IMR-90 (cell line): ENCODE data around the gene PSD. TPM values are rescaled to one million over a fixed set of nuclear protein-coding genes. Genes with fewer than 3 reads are reported as not detected.

Experiments
- ATAC-seq: fragments of 200-7000 bp; cut with Tn5 transposase; 2 replicates; pipeline ENCODE4 v1.9.1; 2020; ENCODE audit warnings: low read depth, mild to moderate bottlenecking, moderate library complexity
- BruUV-seq: library from RNA; stranded (reverse); fragments of 400-500 nt; replicated peaks from 2 replicates; lab custom pipeline; 2021; lab: Mats Ljungman, UMichigan
- CTCF ChIA-PET: fragments of 300-600 bp; formaldehyde crosslinking; extraction: SDS; loops from one replicate; lab custom pipeline; 2021; ENCODE audit warnings: antibody characterized with exemption; lab: Yijun Ruan, JAX
- POLR2A ChIA-PET: fragments of 300-600 bp; sonication (Branson Sonifier 250); formaldehyde crosslinking; loops from one replicate; lab custom pipeline; 2022; ENCODE audit warnings: antibody characterized with exemption; ENCODE audit not compliant: unreplicated experiment; lab: Charles Lee
- DNase-seq: peaks from one replicate; pipeline ENCODE4 v3.0.0; 2013
- H2AFZ ChIP-seq: replicated peaks from 2 replicates; pipeline ENCODE3; 2013; ENCODE audit warnings: low read length, mild to moderate bottlenecking; ENCODE audit not compliant: poor library complexity
- H2AK5ac ChIP-seq: 2 replicates; pipeline ENCODE4 v1.6.1; 2013; ENCODE audit warnings: low read depth, low read length, inconsistent platforms
- H2AK9ac ChIP-seq: replicated peaks from 2 replicates; pipeline ENCODE3; 2013; ENCODE audit warnings: mild to moderate bottlenecking, low read depth, low read length, moderate library complexity; ENCODE audit not compliant: poor library complexity
- H2BK120ac ChIP-seq: 2 replicates; pipeline ENCODE4 v1.6.1; 2013; ENCODE audit warnings: low read depth, low read length, inconsistent platforms
- H2BK15ac ChIP-seq: 3 replicates; pipeline ENCODE4 v1.6.1; 2013; ENCODE audit warnings: low read depth, low read length, inconsistent platforms
- H2BK20ac ChIP-seq: 2 replicates; pipeline ENCODE4 v1.6.1; 2013; ENCODE audit warnings: low read depth, mild to moderate bottlenecking, inconsistent platforms, low read length, moderate library complexity
- H2BK5ac ChIP-seq: 2 replicates; pipeline ENCODE4 v1.6.1; 2013; ENCODE audit warnings: mild to moderate bottlenecking, low read depth, low read length, inconsistent platforms; ENCODE audit not compliant: poor library complexity, severe bottlenecking
- H3K14ac ChIP-seq: replicated peaks from 2 replicates; pipeline ENCODE4 v1.6.1; 2013; ENCODE audit warnings: low read depth, low read length, inconsistent platforms
- H3K18ac ChIP-seq: 2 replicates; pipeline ENCODE4 v1.6.1; 2013; ENCODE audit warnings: low read depth, low read length, control low read depth
- H3K23ac ChIP-seq: 2 replicates; pipeline ENCODE4 v1.6.1; 2013; ENCODE audit warnings: low read depth, low read length, inconsistent platforms
- H3K27ac ChIP-seq: 2 replicates; pipeline ENCODE4 v1.5.1; 2013; ENCODE audit warnings: mild to moderate bottlenecking, control low read depth, low read length; ENCODE audit not compliant: insufficient read depth
- H3K27me3 ChIP-seq: 2 replicates; pipeline ENCODE4 v1.6.1; 2013; ENCODE audit warnings: low read length; ENCODE audit not compliant: control insufficient read depth, insufficient read depth
- H3K36me3 ChIP-seq: 2 replicates; pipeline ENCODE4 v1.6.1; 2013; ENCODE audit warnings: low read length, mixed read lengths; ENCODE audit not compliant: control insufficient read depth, insufficient read depth
- H3K4ac ChIP-seq: 2 replicates; pipeline ENCODE4 v1.6.1; 2013; ENCODE audit warnings: low read depth, low read length, inconsistent platforms
- H3K4me1 ChIP-seq: 2 replicates; pipeline ENCODE4 v1.6.1; 2013; ENCODE audit warnings: low read length, mixed read lengths; ENCODE audit not compliant: control insufficient read depth, insufficient read depth
- H3K4me2 ChIP-seq: 2 replicates; pipeline ENCODE4 v1.6.1; 2013; ENCODE audit warnings: low read depth, mild to moderate bottlenecking, control low read depth, low read length, moderate library complexity
- H3K4me3 ChIP-seq: 2 replicates; pipeline ENCODE4 v1.5.1; 2013; ENCODE audit warnings: low read depth, mild to moderate bottlenecking, control low read depth, low read length, moderate library complexity; ENCODE audit not compliant: insufficient read depth
- H3K56ac ChIP-seq: 2 replicates; pipeline ENCODE4 v1.6.1; 2013; ENCODE audit warnings: low read length, inconsistent platforms; ENCODE audit not compliant: insufficient read depth; ENCODE audit errors: extremely low read depth
- H3K79me1 ChIP-seq, 2 experiments: 2 replicates each; pipeline ENCODE4 v1.6.1; 2013; ENCODE audit warnings: low read length in 2 of 2, inconsistent platforms in 1 of 2, low read depth in 1 of 2
- H3K9ac ChIP-seq: 2 replicates; pipeline ENCODE4 v1.6.1; 2013; ENCODE audit warnings: low read depth, low read length, control low read depth
- H3K9me1 ChIP-seq: 2 replicates; pipeline ENCODE4 v1.6.1; 2013; ENCODE audit warnings: low read length, inconsistent platforms; ENCODE audit not compliant: insufficient read depth
- H3K9me3 ChIP-seq: 2 replicates; pipeline ENCODE4 v1.6.1; 2013; ENCODE audit warnings: low read length; ENCODE audit not compliant: control insufficient read depth, insufficient read depth
- H4K20me1 ChIP-seq: 2 replicates; pipeline ENCODE4 v1.6.1; 2013; ENCODE audit warnings: low read length, inconsistent platforms; ENCODE audit not compliant: insufficient read depth
- H4K5ac ChIP-seq: 2 replicates; pipeline ENCODE4 v1.6.1; 2013; ENCODE audit warnings: mild to moderate bottlenecking, low read depth, low read length, control low read depth
- H4K8ac ChIP-seq, 2 experiments: 2 replicates each; pipeline ENCODE4 v1.6.1; 2013; ENCODE audit warnings: low read depth in 2 of 2, low read length in 2 of 2, control low read depth in 1 of 2, inconsistent platforms in 1 of 2
- H4K91ac ChIP-seq: 2 replicates; pipeline ENCODE4 v1.6.1; 2013; ENCODE audit warnings: low read depth, low read length, inconsistent platforms; ENCODE audit not compliant: insufficient read depth
- BHLHE40 ChIP-seq: fragments of 150-350 bp; IDR thresholded peaks from 2 replicates; pipeline ENCODE4 v1.6.1; 2016; ENCODE audit warnings: mild to moderate bottlenecking, low read depth, low read length
- CEBPB ChIP-seq: IDR thresholded peaks from 2 replicates; pipeline ENCODE4 v1.6.1; 2012; ENCODE audit warnings: low read depth, low read length, improper control_type of control experiment
- CHD1 ChIP-seq: IDR thresholded peaks from 2 replicates; pipeline ENCODE4 v1.6.1; 2012; ENCODE audit warnings: low read depth, low read length, improper control_type of control experiment
- ELK1 ChIP-seq: fragments of 150-350 bp; IDR thresholded peaks from 2 replicates; pipeline ENCODE4 v1.6.1; 2016; ENCODE audit warnings: low read depth, mild to moderate bottlenecking, low read length, moderate library complexity, borderline replicate concordance
- FOS ChIP-seq: fragments of 150-350 bp; IDR thresholded peaks from 2 replicates; pipeline ENCODE4 v1.6.1; 2016; ENCODE audit warnings: low read depth, low read length
- MAZ ChIP-seq: IDR thresholded peaks from 2 replicates; pipeline ENCODE4 v1.6.1; 2012; ENCODE audit warnings: low read depth, mild to moderate bottlenecking, low read length, improper control_type of control experiment, moderate library complexity, borderline replicate concordance
- MXI1 ChIP-seq: IDR thresholded peaks from 2 replicates; pipeline ENCODE4 v1.6.1; 2012; ENCODE audit warnings: low read depth, mild to moderate bottlenecking, low read length, moderate library complexity, borderline replicate concordance
- NFE2L2 ChIP-seq: fragments of 150-350 bp; IDR thresholded peaks from 2 replicates; pipeline ENCODE4 v1.6.1; 2016; ENCODE audit warnings: low read depth, mild to moderate bottlenecking, low read length
- POLR2A ChIP-seq: IDR thresholded peaks from 2 replicates; pipeline ENCODE4 v1.6.1; 2012; ENCODE audit warnings: mild to moderate bottlenecking, low read depth, low read length
- RAD21 ChIP-seq: IDR thresholded peaks from 2 replicates; pipeline ENCODE4 v1.6.1; 2012; ENCODE audit warnings: low read length, improper control_type of control experiment
- RFX5 ChIP-seq: IDR thresholded peaks from 2 replicates; pipeline ENCODE4 v1.8.0; 2012; ENCODE audit warnings: low read depth, mild to moderate bottlenecking, low read length, moderate library complexity
- USF2 ChIP-seq: fragments of 150-350 bp; IDR thresholded peaks from 2 replicates; pipeline ENCODE4 v1.6.1; 2017; ENCODE audit warnings: mild to moderate bottlenecking, antibody characterized with exemption, low read length, low read depth
- WGBS, 2 experiments: methylation state at CpG; one replicate each; pipeline versions ENCODE4 v1.1.5 to v1.1.7; 2013; ENCODE audit warnings: missing lambda C conversion rate in 2 of 2; ENCODE audit not compliant: insufficient read length in 1 of 2; ENCODE audit errors: extremely low coverage in 2 of 2; 5-methylcytosine and 5-hydroxymethylcytosine counted together
- dilution Hi-C: fragments of 300-500 bp; cut with HindIII; formaldehyde crosslinking; loops from one replicate; pipeline ENCODE4 v1.14.3; 2018; ENCODE audit warnings: low sequenced_read_pairs; ENCODE audit not compliant: unreplicated experiment
- in situ Hi-C: fragments of 300-500 bp; cut with MboI; formaldehyde crosslinking; loops from 3 replicates; pipeline ENCODE4 v1.14.3; 2019; ENCODE audit warnings: low sequenced_read_pairs, inconsistent platforms, mixed read lengths
- intact Hi-C: fragments of 100-400 bp; cut with micrococcal nuclease; formaldehyde crosslinking; loops from 2 replicates; pipeline ENCODE4 v1.10.0; 2022
- polyA plus RNA-seq, 3 experiments: library from polyadenylated mRNA; depleted of rRNA; stranded (reverse); fragments of >200 nt; gene quantifications; 2 replicates each; pipeline ENCODE4 v1.2.3, GENCODE V29; 2012; ENCODE audit warnings: low replicate concordance in 1 of 3
- total RNA-seq: library from RNA; depleted of rRNA; stranded (reverse); fragments of >200 nt; gene quantifications from 2 replicates; pipeline ENCODE4 v1.2.3, GENCODE V29; 2012
- TF ChIP-seq, protein P1 (sequence below): conservative IDR thresholded peaks from 2 replicates; pipeline ENCODE4 v1.5.1; 2012; ENCODE audit warnings: mild to moderate bottlenecking, low read depth, low read length, improper control_type of control experiment

PSD gene
- total and polyA plus RNA-seq, 2 of the 4 experiments (the other 2 are of a cell fraction) = 2.0 to 4.4 TPM

GRCh38 chr10:102467971-102468438, 49.4 kb upstream of the PSD start (continued):
- TF ChIP-seq MAZ = no peak
- TF ChIP-seq NFE2L2 = no peak
- no peak for TF ChIP-seq POLR2A
- no peak for TF ChIP-seq BHLHE40
- no peak for TF ChIP-seq RAD21
- no peak for TF ChIP-seq CEBPB

DNA sequence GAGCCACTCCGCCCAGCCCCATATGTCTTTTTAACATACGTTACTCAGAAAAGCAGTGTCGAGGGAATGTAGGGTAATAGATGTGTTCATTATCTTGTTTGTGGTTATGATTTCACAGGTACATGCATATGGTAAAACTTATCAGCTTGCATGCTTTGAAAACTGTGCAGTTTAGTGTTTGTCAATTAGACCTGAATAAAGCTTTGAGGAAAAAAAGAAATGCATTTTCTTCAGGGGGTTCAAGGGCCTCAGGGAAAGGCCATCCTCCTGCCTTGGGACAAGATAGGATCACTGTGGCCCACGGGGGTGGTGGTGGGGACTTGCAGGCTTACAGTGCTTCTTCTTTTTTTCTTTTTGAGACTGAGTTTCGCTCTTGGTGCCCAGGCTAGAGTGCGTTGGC, 48.7 kb upstream of the PSD start:
- Histone ChIP-seq H3K27ac (no peak overlapping the region), H3K9ac (no peak overlapping the region), H3K79me1 (no peaks in the 10 kb centered on the region), H3K4me3 (no peak overlapping the region), H4K5ac (no peak overlapping the region), H2BK20ac (no peak overlapping the region), H4K91ac (no peak overlapping the region), H3K9me3 (no peaks in the 10 kb centered on the region), H3K23ac (no peak overlapping the region), H2BK120ac (no peak overlapping the region), H2BK15ac (no peak overlapping the region), H3K14ac (no peak overlapping the region), H2AK9ac (no peak overlapping the region), H3K9me1 (no peaks in the 10 kb centered on the region), H3K4me1 (0 out of 2 replicates have a peak, but pooled peaks cover 2% of the 10 kb centered on the region), H3K4me2 (no peak overlapping the region), H2AK5ac (no peak overlapping the region), H4K20me1 (no peaks in the 10 kb centered on the region), H2BK5ac (no peak overlapping the region), H3K36me3 (no peaks in the 10 kb centered on the region), H3K27me3 (peaks cover 6% of the 10 kb centered on the region), H2AFZ (no peak overlapping the region), H3K18ac (no peak overlapping the region), H3K4ac (no peak overlapping the region), H4K8ac (no peak overlapping the region), H3K56ac (no peak overlapping the region)
- TF ChIP-seq RAD21 = no peak
- no peak for TF ChIP-seq ELK1
- TF ChIP-seq MXI1 = no peak
- TF ChIP-seq CHD1 = no peak
- TF ChIP-seq RFX5 = no peak
- no peak for TF ChIP-seq FOS
- TF ChIP-seq, protein P1, sequence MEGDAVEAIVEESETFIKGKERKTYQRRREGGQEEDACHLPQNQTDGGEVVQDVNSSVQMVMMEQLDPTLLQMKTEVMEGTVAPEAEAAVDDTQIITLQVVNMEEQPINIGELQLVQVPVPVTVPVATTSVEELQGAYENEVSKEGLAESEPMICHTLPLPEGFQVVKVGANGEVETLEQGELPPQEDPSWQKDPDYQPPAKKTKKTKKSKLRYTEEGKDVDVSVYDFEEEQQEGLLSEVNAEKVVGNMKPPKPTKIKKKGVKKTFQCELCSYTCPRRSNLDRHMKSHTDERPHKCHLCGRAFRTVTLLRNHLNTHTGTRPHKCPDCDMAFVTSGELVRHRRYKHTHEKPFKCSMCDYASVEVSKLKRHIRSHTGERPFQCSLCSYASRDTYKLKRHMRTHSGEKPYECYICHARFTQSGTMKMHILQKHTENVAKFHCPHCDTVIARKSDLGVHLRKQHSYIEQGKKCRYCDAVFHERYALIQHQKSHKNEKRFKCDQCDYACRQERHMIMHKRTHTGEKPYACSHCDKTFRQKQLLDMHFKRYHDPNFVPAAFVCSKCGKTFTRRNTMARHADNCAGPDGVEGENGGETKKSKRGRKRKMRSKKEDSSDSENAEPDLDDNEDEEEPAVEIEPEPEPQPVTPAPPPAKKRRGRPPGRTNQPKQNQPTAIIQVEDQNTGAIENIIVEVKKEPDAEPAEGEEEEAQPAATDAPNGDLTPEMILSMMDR = no peak
- TF ChIP-seq NFE2L2 = no peak
- no peak for TF ChIP-seq POLR2A
- no peak for TF ChIP-seq USF2
- no peak for TF ChIP-seq MAZ
- TF ChIP-seq CEBPB = no peak
- no peak for TF ChIP-seq BHLHE40
- WGBS, 2 experiments = no CpG with 5 or more reads among the region's 6 CpGs
- ChIA-PET CTCF (no interaction called here), POLR2A (no interaction called here)
- DNase-seq (no peak), ATAC-seq (no peak)
- no TSS peak for BruUV-seq
- dilution Hi-C loops = no loop called here
- in situ Hi-C loops = no loop called here
- intact Hi-C loops = no loop called here
